ENCODE results near the gene RAB10.

- TF ChIP-seq, protein P1, sequence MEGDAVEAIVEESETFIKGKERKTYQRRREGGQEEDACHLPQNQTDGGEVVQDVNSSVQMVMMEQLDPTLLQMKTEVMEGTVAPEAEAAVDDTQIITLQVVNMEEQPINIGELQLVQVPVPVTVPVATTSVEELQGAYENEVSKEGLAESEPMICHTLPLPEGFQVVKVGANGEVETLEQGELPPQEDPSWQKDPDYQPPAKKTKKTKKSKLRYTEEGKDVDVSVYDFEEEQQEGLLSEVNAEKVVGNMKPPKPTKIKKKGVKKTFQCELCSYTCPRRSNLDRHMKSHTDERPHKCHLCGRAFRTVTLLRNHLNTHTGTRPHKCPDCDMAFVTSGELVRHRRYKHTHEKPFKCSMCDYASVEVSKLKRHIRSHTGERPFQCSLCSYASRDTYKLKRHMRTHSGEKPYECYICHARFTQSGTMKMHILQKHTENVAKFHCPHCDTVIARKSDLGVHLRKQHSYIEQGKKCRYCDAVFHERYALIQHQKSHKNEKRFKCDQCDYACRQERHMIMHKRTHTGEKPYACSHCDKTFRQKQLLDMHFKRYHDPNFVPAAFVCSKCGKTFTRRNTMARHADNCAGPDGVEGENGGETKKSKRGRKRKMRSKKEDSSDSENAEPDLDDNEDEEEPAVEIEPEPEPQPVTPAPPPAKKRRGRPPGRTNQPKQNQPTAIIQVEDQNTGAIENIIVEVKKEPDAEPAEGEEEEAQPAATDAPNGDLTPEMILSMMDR (IDR thresholded peaks at IDR 0.05; ENCODE audit: poor library complexity): no peak
- TF ChIP-seq EZH2 (IDR thresholded peaks at IDR 0.05; ENCODE audit: borderline replicate concordance): no peak
- no peak for TF ChIP-seq EZH2phosphoT487 (IDR thresholded peaks at IDR 0.05; ENCODE audit: low read depth, severe bottlenecking, unreplicated experiment)
These were observed 134.9 kb downstream of the RAB10 start for GRCh38 chr2:26168785-26169184.

Measured in hepatocyte (in vitro differentiated cells).